ENCODE data around the gene FAM187B. TPM values are rescaled to one million over a fixed set of nuclear protein-coding genes. Genes with fewer than 3 reads are reported as not detected.

The FAM187B gene
- total and polyA plus RNA-seq, 2 donors (not counting 1 experiment from before 2014, with no cell fraction given) = 0.25 TPM; not detected in 1

- H4K20me1 ChIP-seq (ENCODE audit: control insufficient read depth, insufficient read depth, low read length, poor library complexity, severe bottlenecking) = peaks cover 25% of the 10 kb centered on the region
- H3K4me3 Mint-ChIP-seq = peak overlapping the region; percentile 78
- TF ChIP-seq CTCF (IDR thresholded peaks at IDR 0.05) = no peak
- TF ChIP-seq EZH2 (IDR thresholded peaks at IDR 0.05; ENCODE audit: borderline replicate concordance, insufficient read depth, low read depth, low read length, poor library complexity, severe bottlenecking) = no peak
- no peak for ATAC-seq (ENCODE audit: low read depth)
- intact Hi-C loops (cut with micrococcal nuclease) = loop anchor here (5.0 kb wide), 1 partner anchor 199 kb away; no protein-coding TSS in a partner anchor
- 75% methylated on average over 7 of the region's 10 CpGs for WGBS (ENCODE audit: insufficient coverage)
- POLR2A ChIA-PET = interaction anchor here (0.7 to 1.1 kb wide), 2 partner anchors 67 to 112 kb away, joined by 3 to 5 read pairs; no protein-coding TSS in a partner anchor
- peaks cover 26% of the 10 kb centered on the region for H3K79me2 ChIP-seq (ENCODE audit: control insufficient read depth, insufficient read depth, low read length)
- CTCF ChIA-PET = interaction anchor here (0.8 to 2.2 kb wide), 8 partner anchors 15 to 229 kb away, joined by 3 to 7 read pairs (median 4); no protein-coding TSS in a partner anchor
- peak overlapping the region; percentile 91 for H3K27ac Mint-ChIP-seq
- peak overlapping the region; percentile 95 for H3K4me2 ChIP-seq (replicated peaks; ENCODE audit: low read depth, low read length, poor library complexity, severe bottlenecking)
- no peak overlapping the region for H2AFZ ChIP-seq (ENCODE audit: insufficient read depth, low read depth, low read length, poor library complexity, severe bottlenecking)
- H3K36me3 ChIP-seq (replicated peaks in 1 of 2; ENCODE audit: control extremely low read depth in 1 of 2, control insufficient read depth in 1 of 2, extremely low read depth in 1 of 2, insufficient read depth in 2 of 2, low read length in 1 of 2) = peaks cover 0 to 17% of the 10 kb centered on the region in 2 experiments
- H3K4me3 ChIP-seq (ENCODE audit: control extremely low read depth in 1 of 5, extremely low read depth in 1 of 5, insufficient read depth in 1 of 5, low read depth in 2 of 5, low read length in 4 of 5) = no peak overlapping the region
- peak; percentile 32 for DNase-seq
- H3K27ac ChIP-seq (ENCODE audit: low read length in 2 of 2) = peak overlapping the region in 1 of 2 donors; percentile 51
- H3K9me3 Mint-ChIP-seq (ENCODE audit: insufficient read depth) = no peaks in the 10 kb centered on the region
- H3K4me1 ChIP-seq (ENCODE audit: control insufficient read depth in 2 of 2, insufficient read depth in 2 of 2, low read length in 2 of 2) = peaks cover 29 to 50% of the 10 kb centered on the region in 2 donors
- H3K9ac ChIP-seq (ENCODE audit: low read length) = no peak overlapping the region
- H3K27me3 Mint-ChIP-seq = no peaks in the 10 kb centered on the region
- peaks cover 44% of the 10 kb centered on the region for H3K4me1 Mint-ChIP-seq
- H3K27me3 ChIP-seq (replicated peaks in 1 of 4; ENCODE audit: control extremely low read depth in 1 of 4, control insufficient read depth in 3 of 4, insufficient read depth in 4 of 4, low read length in 3 of 4) = no peaks in the 10 kb centered on the region
- H3K9me3 ChIP-seq (ENCODE audit: control extremely low read depth in 1 of 3, control insufficient read depth in 2 of 3, insufficient read depth in 1 of 3, low read length in 2 of 3) = no peaks in the 10 kb centered on the region
These were observed 37.5 kb upstream of the FAM187B start for GRCh38 chr19:35265900-35266519.

All from B cell (primary cell).